ENCODE measurements around the gene BRCC3.

GRCh38 chrX:155028129-155028528 lies 43.2 kb upstream of the BRCC3 start:
- TF ChIP-seq, protein P1, sequence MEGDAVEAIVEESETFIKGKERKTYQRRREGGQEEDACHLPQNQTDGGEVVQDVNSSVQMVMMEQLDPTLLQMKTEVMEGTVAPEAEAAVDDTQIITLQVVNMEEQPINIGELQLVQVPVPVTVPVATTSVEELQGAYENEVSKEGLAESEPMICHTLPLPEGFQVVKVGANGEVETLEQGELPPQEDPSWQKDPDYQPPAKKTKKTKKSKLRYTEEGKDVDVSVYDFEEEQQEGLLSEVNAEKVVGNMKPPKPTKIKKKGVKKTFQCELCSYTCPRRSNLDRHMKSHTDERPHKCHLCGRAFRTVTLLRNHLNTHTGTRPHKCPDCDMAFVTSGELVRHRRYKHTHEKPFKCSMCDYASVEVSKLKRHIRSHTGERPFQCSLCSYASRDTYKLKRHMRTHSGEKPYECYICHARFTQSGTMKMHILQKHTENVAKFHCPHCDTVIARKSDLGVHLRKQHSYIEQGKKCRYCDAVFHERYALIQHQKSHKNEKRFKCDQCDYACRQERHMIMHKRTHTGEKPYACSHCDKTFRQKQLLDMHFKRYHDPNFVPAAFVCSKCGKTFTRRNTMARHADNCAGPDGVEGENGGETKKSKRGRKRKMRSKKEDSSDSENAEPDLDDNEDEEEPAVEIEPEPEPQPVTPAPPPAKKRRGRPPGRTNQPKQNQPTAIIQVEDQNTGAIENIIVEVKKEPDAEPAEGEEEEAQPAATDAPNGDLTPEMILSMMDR (IDR thresholded peaks at IDR 0.05) = no peak
- no peak for TF ChIP-seq ZFX (IDR thresholded peaks at IDR 0.05; ENCODE audit: borderline replicate concordance)

Measured in 22Rv1 (cell line).